ENCODE data around the gene SERINC3.

DNA sequence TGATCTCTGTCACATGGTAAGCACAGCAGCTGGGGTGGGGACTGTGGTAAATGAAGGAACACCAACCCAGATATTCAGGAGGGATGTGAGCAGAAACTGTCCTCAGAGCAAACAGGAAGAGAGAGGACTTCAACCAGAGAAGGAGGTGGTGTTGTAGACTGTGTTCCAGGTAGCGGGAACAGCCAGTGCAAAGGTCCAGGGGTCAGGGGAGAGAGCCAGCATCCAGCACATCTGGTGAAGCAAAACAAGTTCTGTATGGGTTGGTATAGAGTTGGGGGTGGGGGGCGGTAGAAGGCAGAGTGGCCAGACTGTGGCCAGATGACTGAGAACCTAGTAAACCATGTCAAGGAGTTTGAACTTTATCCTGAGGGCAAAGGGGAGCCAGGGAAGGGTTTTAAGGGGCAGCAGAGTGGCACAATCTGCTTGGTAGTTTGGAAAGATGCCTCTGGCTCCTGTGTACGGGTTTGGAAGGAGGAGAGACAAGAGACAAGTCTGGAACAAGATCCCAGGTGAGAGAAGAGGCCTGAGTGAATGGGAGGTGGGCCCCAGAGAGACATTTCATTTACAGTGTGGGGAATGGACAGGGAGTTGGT, 73.9 kb downstream of the SERINC3 start:
- TF ChIP-seq, protein P1, sequence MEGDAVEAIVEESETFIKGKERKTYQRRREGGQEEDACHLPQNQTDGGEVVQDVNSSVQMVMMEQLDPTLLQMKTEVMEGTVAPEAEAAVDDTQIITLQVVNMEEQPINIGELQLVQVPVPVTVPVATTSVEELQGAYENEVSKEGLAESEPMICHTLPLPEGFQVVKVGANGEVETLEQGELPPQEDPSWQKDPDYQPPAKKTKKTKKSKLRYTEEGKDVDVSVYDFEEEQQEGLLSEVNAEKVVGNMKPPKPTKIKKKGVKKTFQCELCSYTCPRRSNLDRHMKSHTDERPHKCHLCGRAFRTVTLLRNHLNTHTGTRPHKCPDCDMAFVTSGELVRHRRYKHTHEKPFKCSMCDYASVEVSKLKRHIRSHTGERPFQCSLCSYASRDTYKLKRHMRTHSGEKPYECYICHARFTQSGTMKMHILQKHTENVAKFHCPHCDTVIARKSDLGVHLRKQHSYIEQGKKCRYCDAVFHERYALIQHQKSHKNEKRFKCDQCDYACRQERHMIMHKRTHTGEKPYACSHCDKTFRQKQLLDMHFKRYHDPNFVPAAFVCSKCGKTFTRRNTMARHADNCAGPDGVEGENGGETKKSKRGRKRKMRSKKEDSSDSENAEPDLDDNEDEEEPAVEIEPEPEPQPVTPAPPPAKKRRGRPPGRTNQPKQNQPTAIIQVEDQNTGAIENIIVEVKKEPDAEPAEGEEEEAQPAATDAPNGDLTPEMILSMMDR (IDR thresholded peaks at IDR 0.05), result no peak
- TF ChIP-seq POLR2AphosphoS5 (IDR thresholded peaks at IDR 0.05), result no peak

All from breast epithelium (tissue), 3 donors.